ENCODE data around the gene PLPPR1. TPM values are rescaled to one million over a fixed set of nuclear protein-coding genes. Genes with fewer than 3 reads are reported as not detected.
A peak's percentile ranks its signal among the peaks of the same experiment; 100 is the strongest.

PLPPR1 gene
- total and polyA plus RNA-seq, 2 of the 13 experiments (the other 11 are each of a cell fraction or from before 2014, with no cell fraction given): 16.0 to 84.7 TPM

- Histone ChIP-seq H3K4me1 (ENCODE audit: insufficient read depth, low read length) (peaks cover 45% of the 10 kb centered on the region), H4K20me1 (ENCODE audit: insufficient read depth, low read length) (no peaks in the 10 kb centered on the region), H3K27ac (ENCODE audit: extremely low read length, insufficient read depth, low read length) (peak overlapping the region; percentile 74), H3K4me3 (replicated peaks in 1 of 3; ENCODE audit: insufficient read depth in 1 of 3, low read depth in 2 of 3, low read length in 3 of 3) (peak overlapping the region in 2 of 3 experiments; percentile 42 to 46; a peak in 3 of 6 replicates), H3K4me2 (ENCODE audit: low read depth, low read length) (peak overlapping the region; percentile 80), H3K9me3 (ENCODE audit: low read length) (no peaks in the 10 kb centered on the region), H3K79me2 (ENCODE audit: insufficient read depth, low read length) (no peaks in the 10 kb centered on the region), H3K36me3 (replicated peaks in 1 of 2; ENCODE audit: control insufficient read depth in 1 of 2, insufficient read depth in 2 of 2, low read length in 2 of 2) (no peaks in the 10 kb centered on the region), H2AFZ (ENCODE audit: low read length) (no peak overlapping the region), H3K9ac (ENCODE audit: insufficient read depth, low read depth, low read length) (peak overlapping the region; percentile 54), H3K27me3 (ENCODE audit: control insufficient read depth in 1 of 2, insufficient read depth in 2 of 2, low read length in 2 of 2) (no peaks in the 10 kb centered on the region)
- 6% methylated on average over 5 of the region's 5 CpGs for WGBS (ENCODE audit: low lambda C conversion rate)
- intact Hi-C loops (cut with micrococcal nuclease; ENCODE audit: unreplicated experiment): loop anchor here (1.0 to 2.0 kb wide), 3 partner anchors 12 to 42 kb away; no protein-coding TSS in a partner anchor
- ATAC-seq (peak; percentile 92), FAIRE-seq (peak; percentile 64), DNase-seq (ENCODE audit: low spot score) (peak; percentile 91)
- in situ Hi-C loops (cut with HindIII; ENCODE audit: extremely low pct_ligation_motif_present, low pct_unique_long_range_greater_than_20kb): no loop called here
- ChIA-PET CTCF (ENCODE audit: low intra/inter-chr PET ratio, low total read pairs) (no interaction called here), POLR2A (interaction anchor here (0.6 to 2.1 kb wide), 13 partner anchors 9 to 167 kb away, joined by 3 to 41 read pairs (median 4); partner anchors contain the start of genes MRPL50, RNF20 and ZNF189)
- BruUV-seq (replicated peaks): TSS peak; percentile 81
- no peak for TF ChIP-seq ZNF639 (CRISPR knock-in tag; conservative IDR thresholded peaks at IDR 0.05)
- peak; percentile 58 for TF ChIP-seq POLR2AphosphoS5 (IDR thresholded peaks at IDR 0.05; ENCODE audit: low read depth, low read length)
- TF ChIP-seq GTF3A (CRISPR knock-in tag; conservative IDR thresholded peaks at IDR 0.05): 0 out of 2 replicates have a peak, but pooled peaks have one; percentile 32
- no peak for TF ChIP-seq ZBTB14 (CRISPR knock-in tag; IDR thresholded peaks at IDR 0.05)
- 0 out of 2 replicates have a peak, but pooled peaks have one; percentile 52 for TF ChIP-seq NKX3-1 (CRISPR knock-in tag; IDR thresholded peaks at IDR 0.05)
- TF ChIP-seq ZNF543 (CRISPR knock-in tag; IDR thresholded peaks at IDR 0.05): no peak
- no peak for TF ChIP-seq POLR2AphosphoS2 (IDR thresholded peaks at IDR 0.05; ENCODE audit: low read depth, low read length)
- no peak for TF ChIP-seq ZNF883 (CRISPR knock-in tag; IDR thresholded peaks at IDR 0.05; ENCODE audit: not compliant biosample characterization)
- TF ChIP-seq ZNF609 (CRISPR knock-in tag; IDR thresholded peaks at IDR 0.05; ENCODE audit: borderline replicate concordance): peak; percentile 41; the same call in 1 of the 2 replicates
- peak; percentile 24 for TF ChIP-seq CEBPG (CRISPR knock-in tag; IDR thresholded peaks at IDR 0.05)
- TF ChIP-seq ZNF724P (CRISPR knock-in tag; IDR thresholded peaks at IDR 0.05; ENCODE audit: borderline replicate concordance): no peak
- TF ChIP-seq FOXP4 (CRISPR knock-in tag; IDR thresholded peaks at IDR 0.05): peak; percentile 38; the same call in 1 of the 2 replicates
- no peak for TF ChIP-seq SAFB2 (CRISPR knock-in tag; IDR thresholded peaks at IDR 0.05; ENCODE audit: borderline replicate concordance, low read depth)
Measured at GRCh38 chr9:101366038-101366756, 337.7 kb downstream of the PLPPR1 start.
